GM18951 (cell line): ENCODE measurements around the gene ASB14.

Experiments used
- POLR2A ChIP-seq: IDR thresholded peaks from 4 replicates; pipeline ENCODE4 v1.6.1; 2011; ENCODE audit warnings: mild to moderate bottlenecking; ENCODE audit not compliant: insufficient read length, insufficient read depth; ENCODE audit errors: extremely low read depth
- in situ Hi-C: fragments of 300-500 bp; cut with MboI; formaldehyde crosslinking; loops from one replicate; pipeline ENCODE4 v1.12.0; 2022; ENCODE audit warnings: low sequenced_read_pairs, mixed read lengths, inconsistent platforms; ENCODE audit not compliant: unreplicated experiment

ASB14 gene

GRCh38 chr3:57283334-57283733 lies 9.2 kb downstream of the ASB14 start:
- in situ Hi-C loops = no loop called here
- no peak for TF ChIP-seq POLR2A

- TF ChIP-seq POLR2A = no peak
- in situ Hi-C loops = no loop called here
Measured at GRCh38 chr3:57281715-57282114, 10.8 kb downstream of the ASB14 start.

- in situ Hi-C loops = no loop called here
- no peak for TF ChIP-seq POLR2A
Measured at GRCh38 chr3:57279685-57280084, 12.8 kb downstream of the ASB14 start.

- in situ Hi-C loops = no loop called here
- no peak for TF ChIP-seq POLR2A
Measured at GRCh38 chr3:57278237-57278636, 14.2 kb downstream of the ASB14 start.

- no peak for TF ChIP-seq POLR2A
- in situ Hi-C loops = no loop called here
Measured at GRCh38 chr3:57275393-57275792, 17.1 kb downstream of the ASB14 start.

GRCh38 chr3:57274845-57275244 lies 17.6 kb downstream of the ASB14 start:
- no peak for TF ChIP-seq POLR2A
- in situ Hi-C loops = no loop called here

- in situ Hi-C loops = no loop called here
- no peak for TF ChIP-seq POLR2A
Measured at GRCh38 chr3:57268416-57268815, 24.1 kb downstream of the ASB14 start.

GRCh38 chr3:57261929-57262328 lies 30.6 kb downstream of the ASB14 start:
- TF ChIP-seq POLR2A = no peak
- in situ Hi-C loops = no loop called here

- in situ Hi-C loops = no loop called here
- TF ChIP-seq POLR2A = no peak
Measured at GRCh38 chr3:57261119-57261518, 31.4 kb downstream of the ASB14 start.

GRCh38 chr3:57257678-57258077 lies 34.8 kb downstream of the ASB14 start:
- in situ Hi-C loops = no loop called here

GRCh38 chr3:57256844-57257243 lies 35.6 kb downstream of the ASB14 start:
- in situ Hi-C loops = no loop called here
- no peak for TF ChIP-seq POLR2A

More at GRCh38 chr3:57257678-57258077, 34.8 kb downstream of the ASB14 start:
- no peak for TF ChIP-seq POLR2A

- in situ Hi-C loops = no loop called here
- no peak for TF ChIP-seq POLR2A
Measured at GRCh38 chr3:57252404-57252803, 40.1 kb downstream of the ASB14 start.

GRCh38 chr3:57244946-57245345 lies 47.5 kb downstream of the ASB14 start:
- in situ Hi-C loops = no loop called here
- TF ChIP-seq POLR2A = no peak

GRCh38 chr3:57234613-57235575 lies 57.6 kb downstream of the ASB14 start:
- no peak for TF ChIP-seq POLR2A
- in situ Hi-C loops = no loop called here
